Neuron (in vitro differentiated cells): ENCODE measurements around the gene ACTN3.
"Not testable (repeated sequence)": the region's sequence is repeated elsewhere in the genome, so short reads cannot be mapped to it uniquely, and the experiment has no call there.

Source experiments
- H2AFZ ChIP-seq: one replicate; pipeline ENCODE4 v1.6.1; 2013; ENCODE audit warnings: low read depth, mild to moderate bottlenecking, inconsistent platforms, low read length, moderate library complexity
- H3K27me3 ChIP-seq: one replicate; pipeline ENCODE4 v1.6.1; 2013; ENCODE audit warnings: low read length; ENCODE audit not compliant: insufficient read depth
- H3K36me3 ChIP-seq: one replicate; pipeline ENCODE4 v1.6.1; 2013; ENCODE audit warnings: low read length; ENCODE audit not compliant: insufficient read depth
- H3K4me1 ChIP-seq: one replicate; pipeline ENCODE4 v1.6.1; 2013; ENCODE audit warnings: low read length; ENCODE audit not compliant: insufficient read depth
- H3K4me3 ChIP-seq: 2 replicates; pipeline ENCODE4 v1.5.1; 2013; ENCODE audit warnings: mild to moderate bottlenecking, low read length, moderate library complexity
- H3K9me3 ChIP-seq: one replicate; pipeline ENCODE4 v1.6.1; 2013; ENCODE audit warnings: low read length

The ACTN3 gene

GRCh38 chr11:66600631-66601233 lies 54.0 kb downstream of the ACTN3 start:
- no peak overlapping the region for H2AFZ ChIP-seq
- H3K9me3 ChIP-seq: no peaks in the 10 kb centered on the region
- H3K4me1 ChIP-seq: peaks cover under 1% of the 10 kb centered on the region
- peaks cover 47% of the 10 kb centered on the region for H3K36me3 ChIP-seq
- H3K4me3 ChIP-seq: no peak overlapping the region
- no peaks in the 10 kb centered on the region for H3K27me3 ChIP-seq

GRCh38 chr11:66603072-66603471 lies 56.4 kb downstream of the ACTN3 start:
- H3K9me3 ChIP-seq: no peaks in the 10 kb centered on the region
- no peaks in the 10 kb centered on the region for H3K27me3 ChIP-seq
- H3K4me3 ChIP-seq: no peak overlapping the region
- no peak overlapping the region for H2AFZ ChIP-seq
- H3K4me1 ChIP-seq: no peaks in the 10 kb centered on the region
- H3K36me3 ChIP-seq: peaks cover 60% of the 10 kb centered on the region

GRCh38 chr11:66604155-66604554 lies 57.5 kb downstream of the ACTN3 start:
- Histone ChIP-seq H3K27me3 (no peaks in the 10 kb centered on the region), H2AFZ (no peak overlapping the region), H3K36me3 (peaks cover 56% of the 10 kb centered on the region), H3K9me3 (no peaks in the 10 kb centered on the region), H3K4me3 (no peak overlapping the region), H3K4me1 (no peaks in the 10 kb centered on the region)

GRCh38 chr11:66606608-66607007 lies 59.9 kb downstream of the ACTN3 start:
- H3K4me3 ChIP-seq, H3K4me1 ChIP-seq, H3K27me3 ChIP-seq, H2AFZ ChIP-seq, H3K9me3 ChIP-seq: not testable (repeated sequence)
- peaks cover 44% of the 10 kb centered on the region for H3K36me3 ChIP-seq

- Histone ChIP-seq H3K27me3 (no peaks in the 10 kb centered on the region), H2AFZ (no peak overlapping the region)
These were observed 60.6 kb downstream of the ACTN3 start for GRCh38 chr11:66607126-66607834.

GRCh38 chr11:66609721-66610617 lies 63.3 kb downstream of the ACTN3 start:
- Histone ChIP-seq H2AFZ (no peak overlapping the region), H3K4me1 (no peaks in the 10 kb centered on the region), H3K27me3 (no peaks in the 10 kb centered on the region), H3K9me3 (no peaks in the 10 kb centered on the region), H3K4me3 (no peak overlapping the region), H3K36me3 (peaks cover 22% of the 10 kb centered on the region)

More at GRCh38 chr11:66607126-66607834, 60.6 kb downstream of the ACTN3 start:
- no peak overlapping the region for H3K4me3 ChIP-seq
- H3K36me3 ChIP-seq: peaks cover 42% of the 10 kb centered on the region
- no peaks in the 10 kb centered on the region for H3K9me3 ChIP-seq
- no peaks in the 10 kb centered on the region for H3K4me1 ChIP-seq

- H3K4me3 ChIP-seq: no peak overlapping the region
These were observed 65.8 kb downstream of the ACTN3 start for GRCh38 chr11:66612458-66612857.

More at GRCh38 chr11:66612458-66612857, 65.8 kb downstream of the ACTN3 start:
- Histone ChIP-seq H3K36me3 (no peaks in the 10 kb centered on the region), H3K9me3 (no peaks in the 10 kb centered on the region), H2AFZ (no peak overlapping the region), H3K27me3 (no peaks in the 10 kb centered on the region), H3K4me1 (peaks cover 2% of the 10 kb centered on the region)
